ENCODE measurements around the gene USP17L17. TPM values are rescaled to one million over a fixed set of nuclear protein-coding genes. Genes with fewer than 3 reads are reported as not detected.
"Not testable (repeated sequence)": the region's sequence is repeated elsewhere in the genome, so short reads cannot be mapped to it uniquely, and the experiment has no call there.

Gene USP17L17
- total RNA-seq, 1 donor from 2014 or later = not detected

- H3K27ac ChIP-seq; ATAC-seq; H3K4me3 ChIP-seq; intact Hi-C loops (cut with DNase I); H3K27me3 ChIP-seq; H3K4me1 ChIP-seq; H3K9me3 ChIP-seq; H3K36me3 ChIP-seq; DNase-seq: not testable (repeated sequence)
Measured at GRCh38 chr4:9267319-9267718, 23.6 kb downstream of the USP17L17 start, which contains the start of gene USP17L22. TSS of gene USP17L22 (plus strand) at chr4:9267619. CDS start at chr4:9267619, 0 bp downstream.

- H3K27ac ChIP-seq; H3K4me1 ChIP-seq; H3K36me3 ChIP-seq; ATAC-seq; H3K9me3 ChIP-seq; H3K27me3 ChIP-seq; H3K4me3 ChIP-seq; intact Hi-C loops (cut with DNase I): not testable (repeated sequence)
- DNase-seq = peak; percentile 76
Measured at GRCh38 chr4:9271719-9272118, 28.0 kb downstream of the USP17L17 start.

Other genes starting within 250 kb of the USP17L17 start
- not detected for gene FAM90A26, start 73.5 kb upstream of the USP17L17 start, total RNA-seq
- gene USP17L10, start 33.2 kb upstream of the USP17L17 start, total RNA-seq = not detected
- not detected for gene USP17L11, start 28.5 kb upstream of the USP17L17 start, total RNA-seq
- gene USP17L12, start 23.7 kb upstream of the USP17L17 start, total RNA-seq = not detected
- gene USP17L13, start 19.0 kb upstream of the USP17L17 start, total RNA-seq = not detected
- not detected for gene USP17L15, start 9.5 kb upstream of the USP17L17 start, total RNA-seq
- gene USP17L18, start 4.8 kb downstream of the USP17L17 start, total RNA-seq = not detected
- gene USP17L19, start 9.5 kb downstream of the USP17L17 start, total RNA-seq = not detected
- gene USP17L20, start 14.2 kb downstream of the USP17L17 start, total RNA-seq = not detected
- not detected for gene USP17L21, start 19.0 kb downstream of the USP17L17 start, total RNA-seq
- not detected for gene USP17L22, start 23.7 kb downstream of the USP17L17 start, total RNA-seq
- not detected for gene USP17L24, start 81.3 kb downstream of the USP17L17 start, total RNA-seq
- not detected for gene USP17L25, start 86.0 kb downstream of the USP17L17 start, total RNA-seq
- gene USP17L26, start 90.8 kb downstream of the USP17L17 start, total RNA-seq = not detected
- not detected for gene USP17L5, start 95.5 kb downstream of the USP17L17 start, total RNA-seq
- not detected for gene USP17L27, start 100.3 kb downstream of the USP17L17 start, total RNA-seq
- not detected for gene USP17L28, start 105.0 kb downstream of the USP17L17 start, total RNA-seq
- not detected for gene USP17L29, start 109.8 kb downstream of the USP17L17 start, total RNA-seq
- gene USP17L30, start 119.2 kb downstream of the USP17L17 start, total RNA-seq = not detected
- not detected for gene DEFB131A, start 200.5 kb downstream of the USP17L17 start, total RNA-seq